Tongue (tissue), 2 donors: ENCODE data around the gene SUPT16H. TPM values are rescaled to one million over a fixed set of nuclear protein-coding genes. Genes with fewer than 3 reads are reported as not detected.
"Not testable (repeated sequence)": the region's sequence is repeated elsewhere in the genome, so short reads cannot be mapped to it uniquely, and the experiment has no call there.

ENCODE experiments used
- DNase-seq: peaks from one replicate; pipeline ENCODE4 v3.0.0-alpha.2; 2015
- total RNA-seq: library from RNA; depleted of rRNA; stranded (reverse); fragments of >200 nt; gene quantifications from one replicate; pipeline ENCODE4 v1.2.3, GENCODE V29; 2014

Gene SUPT16H
- total RNA-seq: 67.5 TPM

- DNase-seq: peak; percentile 98
Measured at GRCh38 chr14:21383848-21384493, at the start of gene SUPT16H. SUPT16H (minus strand) TSS chr14:21384019; CDS start chr14:21383927, 92 bp downstream.

DNA sequence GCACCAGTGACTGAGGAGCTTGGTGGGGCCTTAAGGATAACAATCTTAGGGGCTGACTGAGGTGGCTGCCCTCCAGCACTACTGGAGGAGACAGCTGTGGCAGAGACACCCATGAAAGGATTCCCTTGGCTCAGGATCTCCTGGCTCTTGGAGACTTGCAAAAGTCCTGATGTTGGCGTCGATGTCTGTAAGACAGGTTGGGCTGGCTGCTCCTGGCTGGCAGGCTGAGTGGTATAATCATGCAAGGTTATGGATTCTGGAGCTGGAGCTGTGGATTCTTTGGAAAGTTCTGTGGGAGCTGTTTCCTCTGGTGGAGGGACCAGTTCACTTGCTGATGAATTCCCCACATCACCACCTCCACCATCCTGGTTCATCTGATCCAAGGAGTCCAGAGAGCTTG, 47.3 kb upstream of the SUPT16H start:
- no peak for DNase-seq

DNA sequence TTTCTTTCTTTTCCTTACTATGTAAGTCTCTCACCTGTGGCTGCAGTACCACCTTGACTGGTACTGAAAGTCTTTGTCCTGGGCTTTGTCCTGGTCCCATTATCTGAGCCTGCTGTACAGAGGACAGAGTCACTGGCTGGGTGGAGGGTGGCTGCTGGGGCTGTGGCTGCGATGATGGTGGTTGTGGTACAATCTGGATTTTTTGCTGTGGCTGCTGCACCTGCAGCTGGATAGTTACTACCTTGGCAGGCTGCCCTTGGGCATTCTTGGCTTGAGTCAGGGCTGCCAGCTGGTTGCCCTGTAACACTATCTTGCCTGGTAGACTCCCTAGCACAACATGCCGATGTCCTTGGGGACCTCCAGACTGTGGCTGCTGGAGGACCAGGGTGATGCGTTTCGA, 45.1 kb upstream of the SUPT16H start:
- peak; percentile 32 for DNase-seq

- no peak for DNase-seq
Measured at GRCh38 chr14:21426692-21427091, 42.9 kb upstream of the SUPT16H start.

- no peak for DNase-seq
Measured at GRCh38 chr14:21419528-21419927, 35.7 kb upstream of the SUPT16H start.

DNA sequence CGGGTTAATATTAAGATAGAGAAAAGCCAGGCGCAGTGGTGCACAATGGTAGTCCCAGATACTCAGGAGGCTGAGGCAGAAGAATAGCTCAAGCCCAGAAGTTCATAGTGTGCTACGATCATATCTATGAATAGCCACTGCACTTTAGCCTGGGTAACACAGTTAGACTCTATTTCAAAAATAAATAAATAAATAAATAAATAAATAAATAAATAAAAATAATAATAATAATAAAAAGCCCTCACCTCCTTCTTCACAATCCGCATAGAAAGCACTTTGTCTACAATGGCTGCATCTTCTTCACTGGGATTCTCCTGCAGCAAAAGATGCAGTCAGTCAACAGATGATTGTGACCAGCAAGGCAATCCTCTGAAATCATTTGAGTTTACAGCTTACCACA, 31.5 kb upstream of the SUPT16H start:
- DNase-seq: no peak

DNA sequence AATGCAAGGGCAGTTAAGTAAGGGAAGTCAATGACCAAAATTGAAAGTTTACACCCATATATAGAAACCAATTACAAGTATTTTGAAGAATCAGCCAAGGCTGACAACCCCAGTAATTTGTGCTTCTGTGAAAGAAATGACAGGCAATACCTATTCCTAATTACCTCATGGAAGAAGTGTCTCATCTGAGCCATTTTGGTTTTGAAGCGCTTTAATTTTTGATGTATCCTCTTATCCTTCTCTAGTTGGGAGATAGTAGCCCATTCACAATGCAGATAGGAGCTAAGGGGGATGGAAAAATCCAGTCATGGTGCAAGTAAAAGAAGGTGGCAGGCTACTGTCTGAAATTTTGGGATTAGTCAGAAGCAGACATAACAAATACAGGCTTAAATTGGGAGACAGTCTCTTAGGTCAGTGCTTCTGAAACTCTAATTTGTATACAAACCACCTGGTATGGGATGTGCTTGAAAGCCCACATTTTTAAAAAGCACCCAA, 30.4 kb upstream of the SUPT16H start:
- no peak for DNase-seq

DNA sequence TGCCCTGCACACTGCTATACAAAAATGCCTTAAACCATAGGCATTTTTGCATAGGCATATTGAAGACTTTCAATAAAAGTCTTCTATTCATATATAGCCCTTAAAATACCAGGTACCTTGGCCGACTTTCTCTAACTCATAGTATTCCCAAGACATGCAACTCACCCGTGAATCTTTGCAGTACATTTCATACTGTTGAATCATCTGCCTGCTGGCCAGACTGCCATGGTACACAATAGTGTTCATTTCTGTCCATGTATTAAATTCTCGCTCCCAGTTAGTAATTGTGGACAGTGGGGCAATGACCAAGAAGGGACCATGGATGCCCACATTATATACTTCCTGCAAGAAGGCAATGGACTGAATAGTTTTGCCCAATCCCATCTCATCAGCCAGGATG, 24.3 kb upstream of the SUPT16H start:
- DNase-seq: no peak

- no peak for DNase-seq
Measured at GRCh38 chr14:21406213-21406612, 22.4 kb upstream of the SUPT16H start.

GRCh38 chr14:21405097-21405496, 21.3 kb upstream of the SUPT16H start:
- no peak for DNase-seq

- no peak for DNase-seq
Measured at GRCh38 chr14:21399311-21399870, 15.6 kb upstream of the SUPT16H start.

- no peak for DNase-seq
Measured at GRCh38 chr14:21398901-21399300, 15.1 kb upstream of the SUPT16H start.

DNA sequence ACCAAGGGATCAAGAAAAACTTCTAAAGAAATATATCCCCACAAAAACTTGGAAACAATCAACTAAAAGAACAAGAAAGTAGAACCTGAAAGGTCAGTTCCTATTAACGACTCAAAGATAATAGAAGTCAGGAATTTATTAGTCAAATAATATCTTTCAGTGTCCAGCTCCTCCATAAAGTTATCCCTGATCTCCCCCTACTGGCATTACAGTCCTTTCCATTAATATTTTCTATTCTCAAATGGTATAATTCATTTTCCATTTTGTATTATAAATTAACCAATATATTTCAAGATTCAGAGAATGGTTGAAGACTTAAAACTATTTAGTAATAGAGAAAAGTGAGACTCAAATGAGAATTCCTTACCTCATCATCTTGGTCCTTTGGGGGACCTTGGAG, 11.6 kb upstream of the SUPT16H start:
- no peak for DNase-seq

GRCh38 chr14:21385188-21385904, 1.5 kb upstream of the SUPT16H start:
- peak; percentile 1 for DNase-seq

- no peak for DNase-seq
Measured at GRCh38 chr14:21384494-21384851, 654 bp upstream of the SUPT16H start.

DNA sequence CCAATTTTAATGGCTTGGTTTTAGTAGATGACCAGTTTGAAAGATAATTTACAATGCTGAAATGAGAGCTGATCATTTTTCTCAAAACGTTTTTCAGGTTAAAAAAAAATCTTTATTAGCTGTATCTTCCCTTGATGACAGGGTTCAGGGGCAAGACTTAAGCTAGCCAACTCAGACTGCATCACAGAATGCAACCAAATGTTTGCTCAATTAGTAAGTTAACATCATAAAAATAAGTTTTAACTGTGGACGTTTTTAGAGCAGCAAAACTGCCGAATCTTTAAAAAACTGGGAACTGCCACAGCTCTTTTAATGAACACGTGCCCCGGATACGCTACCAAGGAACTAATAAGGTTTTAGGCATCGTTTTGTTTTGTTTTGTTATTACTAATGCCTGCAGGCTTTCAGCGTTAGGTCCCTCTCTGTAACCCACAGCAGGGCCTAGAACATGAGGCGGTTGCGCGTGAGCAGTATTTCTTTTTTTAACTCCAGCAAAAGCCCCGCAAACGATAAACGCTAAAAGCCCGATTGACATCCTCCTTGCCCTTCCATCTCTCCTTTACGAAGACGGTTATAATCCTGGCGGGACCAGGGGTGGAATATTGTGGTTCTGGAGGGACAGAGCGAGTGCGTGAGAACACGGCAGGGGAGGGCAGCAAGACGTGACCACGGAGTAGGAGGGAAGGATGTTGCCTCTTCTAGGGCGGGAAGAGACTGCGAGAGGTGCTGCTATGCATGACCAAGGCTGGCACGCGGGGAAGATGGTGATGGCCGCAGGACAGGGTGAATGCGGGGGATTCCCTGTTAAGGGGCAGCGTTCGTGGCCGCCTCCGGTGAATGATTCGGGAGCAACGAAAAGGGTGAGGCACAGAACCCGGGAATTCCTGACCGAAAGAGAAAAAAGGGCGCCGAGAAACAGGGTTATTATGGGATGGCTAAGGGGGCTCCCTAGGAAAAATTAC, 652 bp downstream of the SUPT16H start:
- DNase-seq: peak; percentile 59

- DNase-seq: no peak
Measured at GRCh38 chr14:21382095-21382494, 1.7 kb downstream of the SUPT16H start.

- DNase-seq: no peak
Measured at GRCh38 chr14:21379338-21379737, 4.5 kb downstream of the SUPT16H start.

DNA sequence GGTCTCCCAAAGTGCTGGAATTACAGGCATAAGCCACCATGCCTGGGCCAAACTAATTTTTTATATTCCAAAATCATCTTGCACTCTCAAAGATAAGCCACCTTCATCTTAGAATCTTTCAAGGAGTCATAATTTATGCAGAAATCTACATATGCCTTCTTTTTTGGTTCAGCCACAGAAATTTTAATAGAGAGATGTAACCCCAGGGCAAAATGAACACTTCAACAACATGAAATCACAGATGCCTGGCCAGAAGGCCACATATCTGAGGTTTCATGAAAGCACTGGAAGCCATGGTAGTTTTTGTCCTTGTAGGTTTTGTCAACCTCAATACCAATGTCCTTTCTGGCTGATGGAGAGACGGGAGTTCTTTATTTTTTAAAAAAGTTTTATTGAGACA, 9.8 kb downstream of the SUPT16H start:
- DNase-seq: no peak

- DNase-seq: not testable (repeated sequence)
Measured at GRCh38 chr14:21372814-21373213, 11.0 kb downstream of the SUPT16H start.

DNA sequence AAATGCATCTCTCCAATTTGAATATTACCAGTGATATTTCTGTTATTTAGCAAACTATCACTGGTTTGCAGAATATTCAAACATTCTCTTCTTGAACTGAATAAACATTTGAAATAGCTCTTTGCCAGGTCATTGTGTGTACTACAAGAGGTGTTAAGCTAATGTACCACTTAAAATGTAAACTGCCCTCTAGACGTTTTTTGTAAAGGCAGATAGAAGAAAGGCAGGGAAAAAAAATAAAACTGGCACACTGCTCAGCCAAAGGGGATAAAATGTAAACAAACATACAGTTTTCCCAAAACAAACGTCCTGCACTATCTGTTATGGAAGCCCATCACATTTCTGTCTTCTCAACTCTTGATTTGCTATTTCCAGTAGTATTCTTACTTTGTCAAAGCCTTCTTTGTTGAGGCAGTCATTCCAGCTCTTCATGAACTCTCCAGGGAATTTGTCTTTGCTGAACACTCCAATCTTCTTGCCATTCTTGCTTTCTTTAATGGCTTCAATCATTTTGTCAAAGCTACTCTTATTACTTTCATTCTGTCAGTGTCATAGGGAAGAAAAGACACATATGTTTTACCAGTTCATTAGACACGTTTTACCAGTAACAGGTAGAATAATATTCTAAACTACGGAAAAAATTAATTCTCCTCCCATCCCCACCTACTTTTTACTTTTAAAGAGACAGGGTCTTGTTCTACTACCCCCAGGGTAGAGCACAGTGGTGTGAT, 13.7 kb downstream of the SUPT16H start:
- DNase-seq: no peak
